HG03354 (cell line): Measurements from ENCODE around the gene PRMT2.

ENCODE experiments used
- ATAC-seq: cut with Tn5 transposase; IDR thresholded peaks from one replicate; pipeline ENCODE4 v1.9.1; 2021; ENCODE audit warnings: mild to moderate bottlenecking; ENCODE audit not compliant: unreplicated experiment, poor library complexity, severe bottlenecking

Gene PRMT2

DNA sequence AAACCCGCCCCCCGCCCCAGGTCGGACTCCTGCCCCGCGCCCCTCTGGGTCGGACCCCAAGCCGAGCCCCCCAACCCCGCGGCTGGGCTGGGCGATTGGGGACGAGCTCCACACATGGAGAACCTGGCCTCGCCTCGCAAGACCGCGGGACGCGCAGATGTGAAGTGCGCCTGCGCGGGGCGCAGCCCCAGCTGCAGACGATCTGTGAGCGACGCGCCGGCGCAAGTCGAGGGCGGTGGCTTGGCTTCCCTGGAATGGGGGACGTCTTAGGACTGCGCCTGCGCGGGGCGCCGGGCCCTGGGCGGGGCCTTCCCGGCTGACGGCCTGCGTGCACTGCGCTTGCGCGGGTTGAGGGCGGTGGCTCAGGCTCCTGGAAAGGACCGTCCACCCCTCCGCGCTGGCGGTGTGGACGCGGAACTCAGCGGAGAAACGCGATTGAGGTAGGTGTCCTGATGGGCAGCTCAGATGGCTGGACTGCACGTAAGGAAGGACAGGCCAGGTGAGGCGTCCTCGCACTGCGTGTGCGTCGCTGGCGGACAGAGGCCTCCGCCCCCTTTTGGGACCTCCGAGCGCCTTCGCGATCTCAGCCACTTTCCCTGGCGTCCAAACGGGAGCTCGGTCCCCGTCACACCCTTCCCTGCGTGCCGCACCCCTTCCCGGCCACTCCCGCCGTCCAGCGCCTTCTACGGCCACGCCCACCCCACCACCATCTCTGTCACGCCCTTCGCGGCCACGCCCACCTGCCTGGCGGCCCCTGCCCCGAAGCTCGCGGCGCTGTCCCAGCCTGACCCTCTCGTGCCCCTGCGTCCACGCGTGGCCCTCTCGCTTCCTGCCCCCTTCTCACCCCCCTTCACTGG lies at the start of gene PRMT2:
Gene PRMT2, plus strand, starts transcription at position 351 of the 857 bp plus-strand sequence. CDS start 1,278 bp downstream, outside the sequence.
- ATAC-seq = peak; percentile 87

DNA sequence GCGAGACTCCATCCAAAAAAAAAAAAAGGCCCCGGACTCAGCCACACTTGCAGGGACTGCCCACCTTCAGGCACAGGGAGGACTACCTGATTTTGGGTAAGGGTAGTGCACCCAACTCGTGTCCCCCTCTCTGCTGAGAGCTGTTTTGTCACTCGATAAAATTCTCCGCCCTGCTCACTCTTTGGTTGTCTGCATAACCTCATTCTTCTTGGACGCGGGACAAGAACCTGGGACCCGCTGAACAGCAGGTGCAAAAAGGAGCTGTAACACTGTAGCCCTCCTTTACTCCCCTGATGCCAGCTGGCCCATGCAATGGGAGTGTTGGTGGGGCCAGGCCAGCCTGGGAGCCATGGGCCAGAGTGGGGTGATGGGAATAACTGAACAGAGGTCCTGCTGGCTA lies 41.2 kb upstream of the PRMT2 start:
- ATAC-seq = no peak

DNA sequence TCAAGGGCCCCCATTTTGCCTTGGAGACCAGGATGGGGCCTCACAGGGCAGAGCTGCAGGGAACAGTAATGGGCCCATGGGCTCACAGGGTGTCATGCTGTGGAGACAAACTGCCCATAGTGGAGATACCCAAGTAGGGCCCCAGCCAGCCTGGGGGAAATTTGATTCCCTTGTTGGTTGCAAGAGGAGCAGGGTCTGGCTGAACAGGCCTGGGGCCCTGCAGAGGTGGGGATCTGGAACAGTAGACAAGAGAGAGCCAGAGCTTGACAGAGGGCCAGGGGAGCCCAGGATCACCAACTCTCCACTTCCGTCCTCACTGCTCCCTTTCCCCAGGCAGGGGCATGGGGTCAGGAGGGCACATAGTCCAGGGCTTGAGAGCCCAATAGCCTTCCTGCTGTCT lies 39.3 kb upstream of the PRMT2 start:
- no peak for ATAC-seq

DNA sequence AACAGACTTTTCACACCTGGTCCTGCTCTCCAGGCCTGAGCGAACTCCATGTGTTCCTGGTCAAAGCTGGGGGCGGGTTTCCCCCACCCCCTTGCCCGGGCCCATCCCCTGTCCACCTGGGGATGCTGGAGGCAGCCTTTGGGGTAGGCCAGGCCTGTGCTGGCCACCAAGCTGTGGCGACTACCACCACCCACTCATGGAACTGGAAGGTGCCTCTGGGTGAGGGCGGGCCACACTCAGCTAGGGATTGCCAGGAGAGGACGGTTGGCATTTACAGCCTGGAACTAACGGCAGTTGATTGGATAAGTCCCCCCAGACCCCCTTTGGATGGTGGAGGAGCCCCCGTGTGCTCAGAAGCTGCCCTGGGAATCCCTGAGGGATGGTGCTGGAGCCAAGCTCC lies 38.4 kb upstream of the PRMT2 start:
- no peak for ATAC-seq

DNA sequence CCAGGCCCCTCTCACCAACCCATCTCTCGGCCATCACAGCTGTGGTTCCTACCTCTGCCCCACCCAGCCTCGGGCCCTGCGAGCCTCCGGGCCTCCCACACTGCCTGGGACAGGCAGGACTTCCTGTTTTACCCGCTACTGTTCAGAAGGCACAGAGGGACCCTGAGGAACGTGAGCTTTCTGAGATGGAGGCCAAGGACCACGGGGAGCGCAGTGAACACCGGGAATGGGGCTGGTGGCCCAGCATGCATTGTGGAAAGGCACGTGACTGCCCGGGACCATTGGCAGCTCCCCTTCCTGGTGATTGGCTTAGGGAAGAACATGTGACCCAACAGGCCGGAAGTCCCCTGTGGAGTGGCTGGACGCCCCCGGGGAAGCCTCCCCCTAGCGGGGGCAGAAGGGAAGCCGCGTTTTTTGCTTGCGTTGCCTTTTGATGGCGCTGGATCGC lies 37.6 kb upstream of the PRMT2 start:
- ATAC-seq = no peak

DNA sequence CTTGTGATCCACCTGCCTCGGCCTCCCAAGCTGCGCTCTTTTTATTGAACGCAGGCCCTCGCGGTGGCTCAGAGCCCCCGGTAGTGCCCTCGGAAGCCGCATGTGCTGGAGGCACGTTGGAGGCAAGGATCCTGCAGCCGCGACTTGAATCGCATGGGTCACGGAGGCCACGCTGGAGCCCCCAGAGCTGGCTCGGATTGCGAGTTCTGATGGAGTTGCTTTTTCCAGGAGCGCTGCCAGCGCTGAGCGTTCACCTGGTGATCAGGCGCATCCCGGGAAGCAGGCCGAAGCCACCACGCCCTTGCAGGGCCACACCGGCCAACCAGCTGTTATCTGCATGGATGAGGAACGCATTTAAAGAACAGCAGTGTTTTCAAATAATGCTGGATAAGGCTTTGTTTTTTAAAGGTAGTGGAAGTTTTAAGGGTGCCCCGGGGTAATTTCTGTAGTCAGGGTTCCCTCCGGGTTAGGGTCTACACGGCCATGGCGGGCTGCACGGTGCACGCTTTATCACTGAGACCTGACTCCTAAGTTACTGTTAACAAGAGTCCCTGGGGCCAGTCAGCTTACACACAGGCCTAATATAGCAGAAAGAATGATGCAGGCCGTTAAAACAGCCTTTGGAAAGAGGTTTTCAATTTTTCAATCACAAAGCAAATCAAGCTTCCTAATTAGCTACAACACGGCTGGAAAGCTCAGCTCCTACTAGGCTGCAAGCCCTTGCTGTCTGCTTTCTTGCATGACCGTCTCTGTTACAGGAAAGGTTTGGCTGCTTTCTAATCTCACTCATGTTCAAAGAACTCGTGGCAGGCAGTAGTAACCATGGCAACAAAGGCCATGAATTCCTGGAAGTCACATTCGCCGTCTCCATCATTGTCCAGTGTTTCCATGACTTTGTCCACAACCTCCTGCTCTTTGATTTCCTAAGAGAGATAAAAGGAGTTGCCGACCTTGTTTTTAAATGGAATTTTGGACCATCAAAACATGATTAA lies 36.6 kb upstream of the PRMT2 start:
- no peak for ATAC-seq

DNA sequence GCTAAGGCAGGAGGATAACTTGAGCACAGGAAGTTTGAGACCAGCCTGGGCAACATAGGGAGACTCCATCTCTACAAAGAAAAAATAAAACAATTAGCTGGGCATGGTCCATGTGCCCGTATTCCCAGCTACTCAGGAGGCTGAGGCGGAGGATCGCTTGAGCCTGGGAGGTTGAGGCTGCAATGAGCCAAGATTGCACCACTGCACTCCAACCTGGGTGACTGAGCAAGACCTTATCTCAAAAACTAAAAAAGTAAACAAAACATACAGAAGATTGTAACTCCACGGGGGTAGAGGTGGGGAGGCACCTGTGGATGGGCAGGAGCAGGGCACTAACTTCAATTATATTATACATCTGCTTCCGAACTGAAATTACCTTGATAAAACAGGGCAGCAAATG lies 35.2 kb upstream of the PRMT2 start:
- no peak for ATAC-seq

DNA sequence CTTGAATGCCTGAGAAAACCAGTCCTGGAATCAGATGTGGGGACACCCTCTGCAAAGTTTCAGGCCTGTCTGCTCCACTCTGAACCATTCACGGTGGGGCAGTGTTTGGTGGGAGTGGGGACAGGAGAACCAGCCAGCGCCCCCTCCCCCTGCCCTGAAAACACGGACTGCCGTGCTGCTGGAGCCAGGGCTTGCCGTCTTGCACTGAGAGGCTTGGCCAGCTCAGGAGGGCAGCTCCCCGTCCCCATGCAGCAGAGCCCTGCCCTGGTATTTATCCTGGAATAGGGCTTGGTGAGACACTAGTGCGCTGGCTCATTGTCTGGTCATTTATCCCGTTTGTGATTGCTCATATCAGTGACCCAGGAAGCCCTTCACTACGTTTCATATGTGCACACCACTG lies 34.5 kb upstream of the PRMT2 start:
- ATAC-seq = no peak

DNA sequence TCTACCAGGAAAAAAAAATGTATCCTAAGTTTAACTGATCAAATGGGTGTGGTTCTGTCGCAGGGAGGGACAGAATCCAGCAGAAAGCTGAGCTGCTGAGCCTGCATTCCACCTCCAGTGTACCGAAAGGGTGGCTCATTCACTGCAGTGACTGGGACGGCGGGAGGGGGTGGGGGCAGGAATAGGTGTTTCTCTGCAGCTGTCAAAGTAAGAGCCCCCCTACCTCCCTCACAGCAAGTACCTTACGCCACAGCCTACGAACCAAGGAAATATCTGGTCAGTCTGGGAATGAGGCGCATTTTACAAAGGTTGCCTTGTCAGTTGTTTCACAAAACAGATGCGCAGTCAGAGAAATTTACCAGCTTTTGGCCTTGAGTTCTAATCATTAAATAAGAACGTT lies 32.2 kb upstream of the PRMT2 start:
- ATAC-seq = no peak

DNA sequence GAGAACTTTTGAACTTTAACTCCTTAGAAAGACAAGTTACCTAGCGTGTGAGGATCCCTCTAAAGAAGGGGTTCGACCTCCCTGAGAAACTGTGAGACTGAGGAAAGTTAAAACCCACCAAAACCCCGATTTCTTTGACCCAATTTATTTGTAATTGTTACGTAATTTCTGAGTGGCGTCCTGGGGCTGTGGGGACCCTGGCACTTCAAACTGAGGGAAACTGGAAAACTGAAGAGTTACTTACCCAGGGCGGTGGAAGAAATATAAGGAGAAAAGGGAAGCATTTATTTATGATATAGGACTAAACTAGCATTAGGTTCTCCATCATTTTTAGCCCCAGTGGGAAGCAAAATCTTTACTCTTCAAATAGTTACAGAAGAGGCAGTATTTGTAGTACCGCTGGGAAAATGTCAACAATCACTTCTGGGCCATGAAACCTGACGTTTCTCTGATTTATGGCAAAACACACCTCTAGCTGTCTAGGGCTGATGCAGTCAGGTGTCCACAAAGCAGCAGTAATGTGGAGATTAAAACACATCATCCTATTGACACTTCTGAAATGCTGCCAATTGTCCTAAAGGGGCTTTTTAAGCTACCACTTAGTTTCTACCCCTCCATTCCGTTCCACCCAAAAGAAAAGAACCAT lies 31.0 kb upstream of the PRMT2 start:
- ATAC-seq = no peak

DNA sequence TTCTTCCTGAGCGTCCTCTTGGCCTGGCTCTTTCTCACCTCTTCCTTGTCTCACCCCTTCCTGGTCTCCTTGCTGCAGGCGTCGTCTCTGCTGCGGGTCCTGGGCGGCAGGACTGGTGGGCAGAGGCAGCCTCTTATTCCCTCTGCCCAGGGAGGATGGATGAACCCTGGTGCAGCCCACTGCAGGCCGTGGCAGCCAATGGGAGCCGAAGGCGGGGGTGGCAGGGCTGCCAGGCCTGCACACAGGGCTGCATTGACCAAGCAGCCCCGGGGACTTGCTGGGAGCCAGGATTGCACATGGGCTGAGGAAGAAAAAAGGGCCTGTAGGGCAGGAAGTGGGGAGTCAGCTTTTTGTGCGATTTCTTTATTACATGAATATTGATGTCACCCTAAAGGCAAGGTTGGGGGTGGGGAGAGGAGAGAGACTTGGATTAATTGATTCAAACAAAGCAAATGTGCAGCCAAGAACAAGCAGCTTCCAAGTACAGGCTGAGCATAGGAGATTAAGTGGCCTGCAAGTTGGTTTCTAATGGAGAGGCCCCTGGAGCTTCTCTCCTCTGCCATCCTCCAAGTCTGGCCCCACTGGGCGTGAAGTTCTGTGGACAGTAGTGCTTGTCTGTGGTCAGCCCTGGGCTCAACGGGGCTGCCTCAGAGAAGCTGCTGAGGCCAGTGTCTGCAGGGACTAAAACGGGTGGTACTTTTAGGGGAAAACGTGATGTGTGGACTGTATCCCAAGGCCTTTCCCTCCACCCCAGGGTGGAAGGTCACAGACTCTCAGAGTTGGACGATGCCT lies 30.3 kb upstream of the PRMT2 start, which contains the start of gene S100B:
Gene S100B, minus strand, starts transcription at position 108 of the 792 bp plus-strand sequence. CDS start 2,667 bp downstream, outside the sequence.
- ATAC-seq = no peak

DNA sequence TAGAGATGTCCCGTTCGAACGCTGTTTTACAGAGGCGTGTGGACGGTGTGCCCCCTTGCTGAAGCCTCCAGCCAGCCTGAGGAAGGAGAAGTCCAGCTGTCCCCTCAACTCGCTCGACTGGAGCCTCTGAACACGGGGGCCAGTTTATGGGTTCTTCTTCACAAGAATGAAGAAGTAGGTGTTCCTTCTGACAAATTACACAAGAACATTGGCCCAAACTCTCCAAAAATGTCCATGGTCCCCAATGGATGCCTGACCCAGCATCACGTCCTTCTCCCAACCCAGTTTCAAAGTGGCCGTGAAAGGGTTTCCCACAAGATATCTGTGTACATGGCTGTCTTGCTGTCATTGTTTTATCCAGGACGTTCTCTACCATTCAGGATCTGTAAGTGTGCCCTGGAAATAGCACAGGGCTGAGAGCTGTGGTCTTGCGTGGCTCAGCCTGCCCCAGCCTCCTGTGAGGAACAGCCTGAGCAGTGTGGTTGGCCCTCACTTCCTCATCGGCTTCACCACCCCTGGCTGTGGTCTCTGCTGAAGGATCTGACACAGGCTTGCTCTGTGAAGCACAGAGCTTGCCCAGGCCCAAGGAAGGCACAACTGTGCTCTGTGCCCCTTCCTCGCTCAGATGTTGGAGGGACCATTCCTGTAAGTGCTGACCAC lies 29.6 kb upstream of the PRMT2 start:
- no peak for ATAC-seq

DNA sequence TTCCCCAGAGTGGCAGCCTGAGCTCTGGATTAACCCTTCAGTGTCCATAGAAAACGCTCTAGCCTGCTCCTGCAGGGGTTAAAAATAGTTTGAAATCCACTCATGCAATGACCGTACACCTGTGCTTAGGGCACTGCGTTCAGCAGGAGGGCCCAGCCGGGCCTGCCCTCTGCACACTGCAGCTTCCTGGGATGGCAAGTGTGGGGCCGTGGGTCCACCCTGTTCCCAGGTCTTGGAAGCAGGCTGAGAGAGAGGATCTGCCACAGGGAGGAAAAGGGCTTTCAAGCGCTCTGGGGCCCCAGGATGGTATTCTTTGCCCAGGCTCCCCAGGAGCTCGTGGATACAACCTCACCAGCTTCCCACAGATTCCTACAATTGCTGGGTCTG lies 29.1 kb upstream of the PRMT2 start:
- no peak for ATAC-seq

DNA sequence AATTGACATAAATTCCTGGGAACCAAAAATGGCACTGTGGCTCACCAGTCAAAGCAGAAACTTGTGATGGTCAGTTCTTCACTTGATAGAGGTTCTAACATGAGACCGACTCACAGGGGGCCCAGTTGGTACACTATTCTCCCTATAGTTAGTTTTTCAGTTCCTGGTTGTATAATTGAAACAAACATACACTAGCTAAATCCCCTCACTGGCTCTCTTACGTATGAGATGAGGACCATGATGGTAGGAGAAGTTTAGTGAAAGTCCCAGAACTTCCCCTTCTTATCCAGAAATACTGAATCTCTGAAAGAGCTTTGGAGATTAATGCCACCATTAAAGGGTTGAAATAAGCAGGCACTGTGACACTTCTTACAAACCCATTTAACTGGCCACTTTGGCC lies 27.8 kb upstream of the PRMT2 start:
- ATAC-seq = no peak

DNA sequence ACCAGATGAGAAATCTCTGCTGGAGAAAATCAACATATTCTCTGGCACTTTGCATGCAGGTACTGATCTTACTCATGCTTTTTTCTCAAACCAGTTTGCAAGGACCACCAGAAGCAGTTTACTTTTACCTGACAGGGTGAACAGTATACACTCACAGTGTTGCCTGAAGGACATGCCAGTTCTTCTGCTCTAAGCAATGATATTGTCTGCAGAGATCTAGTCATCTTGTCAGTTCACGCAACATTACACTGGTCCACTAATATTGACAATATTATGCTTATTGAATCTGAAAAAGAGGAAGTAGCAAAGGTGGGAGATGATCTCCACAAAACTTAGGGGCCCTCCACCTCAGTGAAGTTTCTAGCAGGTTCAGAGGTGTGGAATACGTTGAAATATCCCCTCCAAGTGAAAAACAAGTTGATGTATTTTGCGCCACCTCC lies 26.8 kb upstream of the PRMT2 start:
- ATAC-seq = peak; percentile 57

DNA sequence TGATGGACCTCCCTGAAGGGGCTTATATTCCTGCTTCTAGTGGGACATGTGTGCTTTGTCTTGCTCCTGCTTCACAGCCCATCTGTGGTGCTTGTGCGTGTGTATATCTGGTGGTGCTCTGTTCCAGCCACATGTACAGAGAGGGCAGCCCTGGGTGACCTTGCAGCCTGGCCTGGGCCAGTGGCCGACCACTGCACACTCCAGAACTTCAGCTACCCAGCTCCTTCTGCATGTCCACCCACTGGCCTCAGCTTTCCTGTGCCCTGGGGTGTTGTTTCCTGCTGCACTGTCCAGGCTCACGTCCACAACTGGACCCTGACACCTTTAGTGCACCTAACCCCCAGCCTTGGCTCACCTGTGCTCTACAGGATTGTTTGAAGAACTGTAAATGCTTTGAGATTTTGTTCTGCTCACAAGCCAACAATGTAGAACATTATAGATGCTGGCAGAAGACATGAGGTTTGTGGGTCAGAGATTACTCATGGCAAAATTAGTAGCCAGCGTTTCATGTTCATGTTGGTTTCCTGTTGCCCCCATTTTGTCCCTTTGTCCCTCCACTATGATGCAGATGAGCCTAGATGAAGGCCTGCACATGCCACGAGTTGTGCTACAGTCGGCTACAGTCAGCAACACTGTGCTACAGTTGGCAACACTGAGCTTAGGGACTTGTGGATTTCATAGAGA lies 25.3 kb upstream of the PRMT2 start:
- no peak for ATAC-seq

DNA sequence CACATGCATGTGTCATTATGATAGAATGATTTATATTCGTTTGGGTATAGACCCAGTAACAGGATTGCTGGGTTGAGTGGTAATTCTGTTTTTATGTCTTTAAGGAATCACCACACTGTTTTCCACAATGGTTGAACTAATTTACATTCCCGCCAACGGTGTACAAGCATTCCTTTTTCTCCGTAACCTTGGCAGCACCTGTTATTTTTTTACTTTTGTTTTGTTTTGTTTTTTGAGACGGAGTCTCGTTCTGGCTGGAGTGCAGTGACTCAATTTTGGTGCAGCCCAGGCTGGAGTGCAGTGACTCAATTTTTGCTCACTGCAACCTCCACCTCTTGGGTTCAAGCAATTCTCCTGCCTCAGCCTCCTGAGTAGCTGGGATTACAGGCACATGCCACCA lies 22.1 kb upstream of the PRMT2 start:
- no peak for ATAC-seq

DNA sequence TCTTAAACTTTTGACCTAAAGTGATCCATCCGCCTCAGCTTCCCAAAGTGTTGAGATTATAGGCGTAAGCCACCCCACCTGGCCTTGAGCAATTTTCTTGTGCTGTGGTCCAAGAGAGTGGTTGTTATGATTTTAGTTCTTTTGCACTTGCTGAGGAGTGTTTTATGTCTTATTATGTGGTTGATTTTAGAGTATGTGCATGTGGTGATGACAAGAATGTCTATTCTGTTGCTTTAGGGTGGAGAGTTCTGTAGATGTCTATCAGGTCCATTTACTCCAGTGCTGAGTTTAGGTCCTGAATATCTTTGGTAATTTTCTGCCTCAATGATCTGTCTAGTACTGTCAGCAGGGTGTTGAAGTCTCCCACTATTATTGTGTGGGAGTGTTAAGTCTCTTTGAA lies 19.4 kb upstream of the PRMT2 start:
- ATAC-seq = no peak
